Measurements from ENCODE around the gene PACRG. TPM values are rescaled to one million over a fixed set of nuclear protein-coding genes. Genes with fewer than 3 reads are reported as not detected.

The PACRG gene
- total RNA-seq, 1 experiment from 2014 or later: not detected

DNA sequence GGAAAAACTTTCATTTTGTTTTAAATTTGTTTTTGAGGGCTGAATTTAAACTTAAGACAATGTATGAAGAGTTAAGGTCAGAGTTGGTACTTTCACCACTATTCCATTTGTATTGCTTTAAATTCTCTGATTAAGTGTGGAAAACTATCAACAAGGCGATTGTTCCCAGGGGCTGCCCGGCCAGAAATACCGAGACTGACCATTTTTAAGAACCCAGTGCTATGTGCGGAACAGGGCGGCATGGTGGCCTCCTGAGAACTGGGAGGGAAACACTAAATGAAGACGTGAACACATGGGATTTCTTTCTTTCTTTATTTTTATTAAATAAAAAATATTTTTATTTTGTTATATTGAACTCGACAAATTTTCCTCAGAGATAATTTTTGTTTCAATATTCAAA lies 465.6 kb downstream of the PACRG start:
- no peak for DNase-seq (ENCODE audit: low read depth)

GRCh38 chr6:163195721-163196691 lies 468.2 kb downstream of the PACRG start:
- DNase-seq (ENCODE audit: low read depth): no peak

- no peak for DNase-seq (ENCODE audit: low read depth)
Measured at GRCh38 chr6:163197839-163198238, 470.1 kb downstream of the PACRG start.

GRCh38 chr6:163198396-163198795 lies 470.6 kb downstream of the PACRG start:
- no peak for DNase-seq (ENCODE audit: low read depth)

GRCh38 chr6:163199371-163199770 lies 471.6 kb downstream of the PACRG start:
- no peak for DNase-seq (ENCODE audit: low read depth)

- DNase-seq (ENCODE audit: low read depth): no peak
Measured at GRCh38 chr6:163200289-163200688, 472.5 kb downstream of the PACRG start.

DNA sequence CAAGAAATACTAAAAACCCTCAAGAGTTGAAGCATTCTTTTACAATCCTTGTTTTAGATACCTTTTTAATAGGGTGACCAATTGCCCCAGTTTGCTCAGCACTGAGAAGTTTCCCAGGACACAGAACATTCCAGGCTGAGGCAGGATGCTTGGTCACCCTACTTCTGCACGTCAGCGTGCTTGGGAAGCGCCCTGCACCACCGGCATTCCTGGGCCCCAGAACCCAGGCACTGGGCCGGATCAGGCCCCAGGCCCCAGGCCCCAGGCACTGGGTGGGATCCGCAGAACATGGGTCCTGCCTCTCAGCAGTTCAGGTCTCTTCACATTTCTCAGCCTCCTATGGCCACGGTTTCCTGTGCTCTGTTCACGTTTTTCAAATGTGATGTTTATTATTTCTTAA lies 472.9 kb downstream of the PACRG start:
- DNase-seq (ENCODE audit: low read depth): no peak

GRCh38 chr6:163201855-163202254 lies 474.1 kb downstream of the PACRG start:
- no peak for DNase-seq (ENCODE audit: low read depth)

- no peak for DNase-seq (ENCODE audit: low read depth)
Measured at GRCh38 chr6:163206196-163206595, 478.4 kb downstream of the PACRG start.

DNA sequence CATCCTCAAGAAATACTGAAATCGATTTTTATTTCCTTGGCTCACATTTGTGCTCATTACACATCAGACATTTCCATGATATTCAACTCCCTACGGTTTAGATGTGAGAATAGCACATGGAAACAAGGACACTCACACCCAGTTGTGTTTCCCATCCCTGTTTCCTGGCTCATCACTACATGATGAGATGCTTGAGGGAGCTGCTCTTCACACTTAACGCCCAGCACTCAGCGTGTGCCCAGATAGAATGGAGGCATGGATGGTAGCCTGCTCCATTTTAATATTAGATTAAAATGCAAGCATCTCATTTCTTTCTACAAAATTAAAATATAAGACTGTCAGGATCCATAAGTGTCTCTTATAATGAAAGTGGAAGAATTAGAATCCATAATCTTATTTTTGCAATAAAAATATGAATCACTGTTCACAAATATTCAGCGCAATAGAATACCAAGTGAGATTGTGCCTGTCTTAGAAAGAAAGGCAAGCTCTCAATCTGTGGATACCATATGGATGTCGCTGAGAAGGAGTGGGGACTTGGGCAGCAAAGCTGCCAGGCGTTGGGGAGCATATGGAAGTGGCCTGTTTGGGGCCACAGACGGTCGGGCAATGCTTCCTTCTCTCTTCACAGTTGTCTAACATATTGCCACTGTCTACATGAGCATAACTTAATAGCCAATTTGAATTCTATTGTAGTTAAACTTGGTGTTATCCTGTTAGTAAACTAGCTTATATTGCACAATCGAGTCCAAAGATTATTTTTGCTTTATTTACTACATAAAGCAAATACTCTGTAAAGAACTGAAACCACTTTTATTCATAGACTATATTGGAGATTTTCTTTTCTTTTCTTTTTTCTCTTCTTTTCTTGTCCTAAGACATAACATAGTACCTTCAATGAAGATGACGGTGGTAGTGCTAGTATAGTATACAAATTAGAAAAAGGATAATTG lies 479.9 kb downstream of the PACRG start:
- no peak for DNase-seq (ENCODE audit: low read depth)

- DNase-seq (ENCODE audit: low read depth): no peak
Measured at GRCh38 chr6:163209005-163209404, 481.2 kb downstream of the PACRG start.

DNA sequence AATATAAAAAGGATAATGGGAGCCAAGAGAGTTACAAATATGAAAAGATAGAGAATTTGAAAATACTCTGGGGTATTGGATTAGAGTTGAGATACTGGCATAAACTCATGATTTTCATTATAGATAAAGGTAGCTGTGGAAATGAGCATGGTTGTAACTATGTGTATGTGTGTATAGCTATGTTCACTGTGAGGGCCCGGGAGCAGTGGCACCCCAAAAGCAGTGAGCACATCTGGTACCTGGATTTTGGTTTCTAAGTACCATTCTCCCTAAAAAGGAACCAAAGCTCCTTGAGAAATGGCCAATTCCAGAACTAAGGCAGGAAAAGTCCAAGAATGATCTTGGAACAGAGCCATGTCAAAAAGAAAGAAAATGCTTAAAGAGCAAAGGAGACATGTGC lies 484.3 kb downstream of the PACRG start:
- DNase-seq (ENCODE audit: low read depth): no peak

GRCh38 chr6:163214259-163214658 lies 486.5 kb downstream of the PACRG start:
- no peak for DNase-seq (ENCODE audit: low read depth)

- DNase-seq (ENCODE audit: low read depth): no peak
Measured at GRCh38 chr6:163218361-163218894, 490.7 kb downstream of the PACRG start.

- DNase-seq (ENCODE audit: low read depth): no peak
Measured at GRCh38 chr6:163226181-163226835, 498.5 kb downstream of the PACRG start.

DNA sequence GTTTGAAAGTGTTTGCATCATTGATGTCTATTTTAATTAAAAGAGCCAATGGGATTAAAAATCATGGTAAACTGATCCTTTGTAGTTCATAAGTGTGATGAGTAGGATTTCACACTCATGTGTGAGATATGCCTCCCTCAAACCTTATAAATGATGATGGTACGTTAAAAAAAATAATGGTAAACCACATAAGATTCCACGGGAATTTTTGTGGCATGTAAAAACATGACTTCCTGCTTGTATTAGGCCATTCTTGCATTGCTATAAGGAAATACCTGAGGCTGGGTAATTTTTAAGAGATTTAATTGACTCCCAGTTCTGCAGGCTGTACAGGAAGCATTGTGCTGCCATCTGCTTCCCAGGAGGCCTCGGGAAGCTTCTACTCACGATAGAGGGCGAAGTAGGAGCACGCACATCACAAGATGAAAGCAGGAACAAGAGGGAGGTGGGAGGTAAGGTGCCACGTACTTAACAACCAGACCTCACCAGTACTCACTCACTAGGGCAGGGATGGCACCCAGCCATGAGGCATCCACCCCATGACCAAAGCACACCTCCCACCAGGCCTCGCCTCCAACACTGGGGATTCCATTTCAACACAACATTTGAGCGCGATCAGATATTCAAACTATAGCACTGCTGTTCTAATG lies 499.2 kb downstream of the PACRG start:
- peak; percentile 85 for DNase-seq (ENCODE audit: low read depth)

GRCh38 chr6:163228041-163228440 lies 500.3 kb downstream of the PACRG start:
- DNase-seq (ENCODE audit: low read depth): no peak

GRCh38 chr6:163229050-163229449 lies 501.3 kb downstream of the PACRG start:
- DNase-seq (ENCODE audit: low read depth): no peak

DNA sequence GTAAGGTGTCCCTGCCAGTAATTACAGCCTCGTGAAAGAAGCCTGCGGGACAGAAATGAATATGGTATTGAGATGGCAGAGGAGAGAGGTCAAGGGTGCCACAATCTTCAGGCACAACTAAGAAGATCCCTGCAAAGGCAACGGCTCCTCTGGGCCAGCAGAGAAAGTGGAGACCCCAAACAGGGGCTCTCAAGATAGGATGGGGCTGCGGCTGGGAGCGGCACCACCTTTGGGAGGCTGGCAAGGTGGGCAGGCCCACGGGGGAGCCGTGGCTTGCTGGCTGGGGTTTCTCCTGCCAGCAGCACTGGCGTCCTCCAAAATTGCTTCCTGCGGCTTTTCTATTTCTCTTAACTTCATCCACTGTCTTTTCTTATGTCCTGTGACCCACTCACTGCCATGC lies 503.1 kb downstream of the PACRG start:
- DNase-seq (ENCODE audit: low read depth): no peak

DNA sequence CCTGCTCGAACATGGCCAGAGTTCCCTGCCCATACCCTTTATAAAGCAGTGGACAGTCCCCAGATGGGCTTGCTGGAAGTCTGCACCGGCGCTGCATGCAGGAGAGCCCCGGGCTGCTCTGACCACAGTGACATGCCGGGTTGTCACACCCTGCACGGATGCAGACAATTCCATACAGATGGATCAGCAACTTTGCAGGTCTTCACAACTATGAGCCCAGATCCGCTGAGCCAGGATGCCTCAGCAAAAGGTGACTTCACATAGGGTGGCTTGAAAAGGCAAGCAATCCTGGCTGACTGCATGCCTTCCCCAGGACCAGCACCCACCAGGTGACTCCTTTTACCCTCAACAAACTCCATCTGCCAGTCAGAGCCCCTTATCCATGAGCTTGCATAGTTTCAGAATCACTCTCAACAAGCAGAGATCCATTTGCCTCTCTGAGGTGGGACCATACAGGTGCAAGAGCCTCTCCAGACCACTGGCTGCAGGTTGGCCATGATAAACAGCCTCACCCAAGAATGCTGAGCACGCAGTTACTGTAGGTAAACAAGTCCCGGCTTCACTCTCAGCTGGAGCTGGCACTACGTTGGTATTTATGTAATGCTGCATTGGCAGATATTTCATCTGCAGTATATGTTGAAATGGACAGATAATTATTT lies 503.7 kb downstream of the PACRG start:
- DNase-seq (ENCODE audit: low read depth): no peak
